Measurements from ENCODE around the gene DHX40.
"Not testable (repeated sequence)": the region's sequence is repeated elsewhere in the genome, so short reads cannot be mapped to it uniquely, and the experiment has no call there.

The DHX40 gene

DNA sequence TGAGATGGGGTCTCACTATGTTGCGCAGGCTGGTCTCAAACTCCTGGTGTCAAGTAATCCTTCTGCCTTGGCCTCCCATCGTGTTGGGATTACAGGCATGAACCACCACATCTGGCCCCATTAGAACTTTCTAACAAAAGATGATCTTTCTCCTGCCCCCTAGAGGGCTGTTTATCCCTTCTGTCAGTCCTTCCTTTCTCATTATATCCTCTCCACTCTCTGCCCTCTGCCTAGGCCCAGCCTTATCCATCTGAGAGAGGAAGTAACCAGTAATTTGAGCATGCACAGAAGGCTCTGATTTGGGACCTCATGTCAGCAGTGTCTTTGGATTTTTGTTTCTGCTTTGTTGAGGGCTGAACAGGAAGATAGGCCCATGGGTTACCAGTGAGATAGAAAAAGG is 4.4 kb upstream of the DHX40 start:
- H3K27ac ChIP-seq, result no peak overlapping the region
- TF ChIP-seq, protein P1, sequence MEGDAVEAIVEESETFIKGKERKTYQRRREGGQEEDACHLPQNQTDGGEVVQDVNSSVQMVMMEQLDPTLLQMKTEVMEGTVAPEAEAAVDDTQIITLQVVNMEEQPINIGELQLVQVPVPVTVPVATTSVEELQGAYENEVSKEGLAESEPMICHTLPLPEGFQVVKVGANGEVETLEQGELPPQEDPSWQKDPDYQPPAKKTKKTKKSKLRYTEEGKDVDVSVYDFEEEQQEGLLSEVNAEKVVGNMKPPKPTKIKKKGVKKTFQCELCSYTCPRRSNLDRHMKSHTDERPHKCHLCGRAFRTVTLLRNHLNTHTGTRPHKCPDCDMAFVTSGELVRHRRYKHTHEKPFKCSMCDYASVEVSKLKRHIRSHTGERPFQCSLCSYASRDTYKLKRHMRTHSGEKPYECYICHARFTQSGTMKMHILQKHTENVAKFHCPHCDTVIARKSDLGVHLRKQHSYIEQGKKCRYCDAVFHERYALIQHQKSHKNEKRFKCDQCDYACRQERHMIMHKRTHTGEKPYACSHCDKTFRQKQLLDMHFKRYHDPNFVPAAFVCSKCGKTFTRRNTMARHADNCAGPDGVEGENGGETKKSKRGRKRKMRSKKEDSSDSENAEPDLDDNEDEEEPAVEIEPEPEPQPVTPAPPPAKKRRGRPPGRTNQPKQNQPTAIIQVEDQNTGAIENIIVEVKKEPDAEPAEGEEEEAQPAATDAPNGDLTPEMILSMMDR (conservative IDR thresholded peaks at IDR 0.05), result peak; percentile 50
- TF ChIP-seq ZFX (IDR thresholded peaks at IDR 0.05), result no peak

DNA sequence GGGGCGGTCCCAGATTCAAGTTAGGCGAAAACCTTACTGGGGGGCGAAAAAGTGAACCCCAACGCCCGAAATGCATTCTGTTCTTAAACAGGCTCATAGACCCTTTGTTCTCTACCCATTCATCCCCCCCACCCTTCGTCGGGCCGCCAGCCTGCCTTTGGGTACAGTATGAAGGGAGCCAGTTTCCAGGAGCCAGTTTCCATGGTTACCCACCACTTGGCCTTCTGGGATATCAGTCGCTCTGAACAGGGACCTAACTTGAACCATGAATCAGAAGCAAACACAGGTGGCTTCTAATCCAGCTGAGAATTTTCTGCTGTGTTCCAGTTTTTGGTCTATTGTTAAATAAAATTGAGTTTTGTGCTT is 532 bp downstream of the DHX40 start:
- peak overlapping the region; percentile 67 for H3K27ac ChIP-seq
- TF ChIP-seq, protein P1 (conservative IDR thresholded peaks at IDR 0.05), result no peak
- no peak for TF ChIP-seq ZFX (IDR thresholded peaks at IDR 0.05)

DNA sequence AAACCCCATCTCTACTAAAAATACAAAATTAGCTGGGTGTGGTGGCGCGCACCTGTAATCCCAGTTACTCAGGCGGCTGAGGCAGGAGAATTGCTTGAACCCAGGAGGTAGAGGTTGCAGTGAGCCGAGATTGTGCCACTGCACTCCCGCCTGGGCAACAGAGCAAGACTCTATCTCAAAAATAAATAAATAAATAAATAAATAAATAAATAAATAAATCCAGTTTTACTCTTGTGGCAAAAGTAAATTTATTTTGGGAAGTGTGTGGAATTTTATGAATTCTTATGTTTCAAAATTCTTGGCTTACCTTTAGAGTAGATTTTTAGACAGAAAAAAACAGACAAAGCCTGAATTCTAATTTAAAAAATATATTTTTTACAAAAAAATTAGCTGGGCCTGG is 3.7 kb downstream of the DHX40 start:
- H3K27ac ChIP-seq, result not testable (repeated sequence)

DNA sequence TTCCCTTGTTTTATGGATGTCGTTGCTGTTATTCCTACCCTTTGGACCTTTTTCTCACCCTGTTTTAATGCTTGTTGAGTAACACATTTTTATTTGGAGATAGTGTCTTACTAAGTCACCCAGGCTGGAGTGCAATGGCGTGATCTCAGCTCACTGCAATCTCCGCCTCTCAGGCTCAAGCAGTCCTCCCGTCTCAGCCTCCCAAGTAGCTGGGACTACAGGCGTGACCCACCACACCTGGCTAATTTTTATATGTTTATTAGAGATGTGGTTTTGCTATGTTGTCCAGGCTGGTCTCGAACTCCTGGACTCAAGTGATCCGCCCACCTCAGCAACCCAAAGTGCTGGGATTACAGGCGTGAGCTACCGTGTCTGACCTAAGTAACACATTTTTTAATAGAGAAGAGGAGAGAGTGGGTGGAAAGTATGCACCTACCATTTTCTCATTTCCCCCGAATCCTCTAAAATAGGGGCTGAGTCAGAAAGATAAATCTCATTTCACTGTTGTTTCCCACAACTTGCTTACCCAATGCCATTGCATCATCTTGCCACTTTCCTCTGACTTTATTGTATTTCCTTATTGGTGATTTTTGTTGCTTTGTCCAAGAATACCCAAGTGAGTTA is 7.0 kb downstream of the DHX40 start:
- H3K27ac ChIP-seq, result no peak overlapping the region
- TF ChIP-seq, protein P1 (conservative IDR thresholded peaks at IDR 0.05), result no peak
- no peak for TF ChIP-seq ZFX (IDR thresholded peaks at IDR 0.05)

DNA sequence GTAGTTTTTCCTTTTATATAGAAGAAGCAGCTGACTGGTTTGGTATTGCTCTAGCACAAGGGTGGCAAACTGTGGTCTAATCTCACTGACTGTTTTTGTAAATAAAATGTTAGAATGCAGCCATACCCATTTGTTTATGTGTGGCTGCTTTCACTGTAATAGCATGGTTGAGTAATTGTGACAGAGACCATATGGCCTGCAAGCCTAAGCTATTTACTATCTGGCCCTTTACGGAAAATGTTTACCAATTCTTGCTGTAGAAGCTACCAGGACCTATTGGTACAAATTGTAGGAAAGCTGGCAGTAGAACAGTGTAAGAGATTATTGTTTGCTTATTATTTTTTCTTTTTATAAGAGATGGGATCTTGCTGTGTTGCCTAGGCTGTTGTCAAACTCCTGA is 18.8 kb downstream of the DHX40 start:
- not testable (repeated sequence) for H3K27ac ChIP-seq

DNA sequence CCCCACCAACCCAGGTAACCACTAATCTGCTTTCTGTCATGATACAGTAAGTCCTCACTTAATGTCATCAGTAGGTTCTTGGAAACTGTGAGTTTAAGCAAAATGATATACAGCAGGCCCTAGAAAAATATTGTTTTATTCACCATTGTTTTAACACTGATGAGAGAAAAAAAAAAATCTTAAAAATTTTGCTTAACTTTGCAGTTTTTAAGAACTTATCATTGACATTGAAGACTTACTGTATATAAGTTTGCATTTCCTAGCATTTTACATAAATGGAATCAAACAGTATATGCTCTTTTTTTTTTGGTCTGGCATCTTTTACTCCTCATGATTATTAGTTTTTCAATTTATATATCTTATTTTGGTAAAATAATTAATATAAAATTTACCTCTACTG is 34.8 kb downstream of the DHX40 start:
- TF ChIP-seq, protein P1 (conservative IDR thresholded peaks at IDR 0.05), result no peak
- H3K27ac ChIP-seq, result no peak overlapping the region

DNA sequence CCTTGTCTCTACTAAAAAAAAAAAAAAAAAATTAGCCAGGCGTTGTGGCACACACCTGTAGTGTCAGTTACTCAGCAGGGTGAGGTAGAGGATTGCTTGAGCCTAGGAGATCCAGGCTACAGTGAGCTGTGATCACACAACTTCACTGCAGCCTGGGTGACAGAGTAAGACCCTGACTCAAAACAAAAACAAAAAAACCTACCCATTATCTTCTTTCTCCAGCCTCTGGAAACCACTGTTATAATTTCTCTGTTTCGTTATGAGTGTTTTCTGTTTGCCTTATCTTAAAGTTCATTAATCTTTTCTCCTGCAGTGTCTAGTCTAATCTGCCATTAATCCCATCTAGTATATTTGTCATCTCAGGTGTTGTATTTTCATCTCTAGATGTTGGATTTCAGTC is 35.7 kb downstream of the DHX40 start:
- TF ChIP-seq ZFX (IDR thresholded peaks at IDR 0.05), result no peak
- TF ChIP-seq, protein P1 (conservative IDR thresholded peaks at IDR 0.05), result no peak

DNA sequence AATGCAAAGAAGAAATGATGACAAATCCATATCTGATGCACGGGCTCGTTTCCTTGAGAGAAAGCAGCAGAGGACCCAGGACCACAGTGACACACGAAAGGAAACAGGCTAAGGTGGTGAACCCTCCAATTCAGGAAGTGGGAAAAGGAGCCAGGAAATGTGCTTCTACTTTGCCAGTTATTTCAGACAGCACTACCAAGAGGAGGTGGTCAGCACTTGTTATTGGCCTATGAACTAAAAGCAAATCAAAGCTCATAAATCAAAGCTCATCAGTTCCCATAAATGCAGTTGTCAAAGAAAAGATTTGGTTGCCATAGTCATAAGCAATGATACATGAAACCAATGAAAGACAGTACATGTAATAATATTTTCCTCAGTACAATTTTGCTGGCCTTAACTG is 41.7 kb downstream of the DHX40 start:
- TF ChIP-seq, protein P1 (conservative IDR thresholded peaks at IDR 0.05), result no peak
- TF ChIP-seq ZFX (IDR thresholded peaks at IDR 0.05), result no peak
- H3K27ac ChIP-seq, result no peak overlapping the region

More for the DNA sequence above, 35.7 kb downstream of the DHX40 start:
- no peak overlapping the region for H3K27ac ChIP-seq
